Skeletal muscle satellite cell (primary cell): ENCODE measurements around the gene ANKRD33. TPM values are rescaled to one million over a fixed set of nuclear protein-coding genes. Genes with fewer than 3 reads are reported as not detected.

Experiments used
- H3K27me3 ChIP-seq: 2 replicates; pipeline ENCODE4 v1.7.0; 2013; ENCODE audit warnings: low read length; ENCODE audit not compliant: control insufficient read depth, insufficient read depth
- H3K36me3 ChIP-seq: 2 replicates; pipeline ENCODE4 v1.7.0; 2013; ENCODE audit warnings: mild to moderate bottlenecking, control low read depth, low read length; ENCODE audit not compliant: insufficient read depth
- H3K4me1 ChIP-seq: 2 replicates; pipeline ENCODE4 v1.7.0; 2013; ENCODE audit warnings: low read length; ENCODE audit not compliant: control insufficient read depth, insufficient read depth
- H3K4me2 ChIP-seq: 2 replicates; pipeline ENCODE4 v1.7.0; 2013; ENCODE audit warnings: mild to moderate bottlenecking, low read length
- H3K4me3 ChIP-seq: 2 replicates; pipeline ENCODE4 v1.7.0; 2013; ENCODE audit warnings: low read length
- H3K9ac ChIP-seq: 2 replicates; pipeline ENCODE4 v1.7.0; 2013; ENCODE audit warnings: mild to moderate bottlenecking, low read depth, low read length, moderate library complexity
- H3K9me3 ChIP-seq: replicated peaks from 2 replicates; pipeline ENCODE4 v1.7.0; 2013; ENCODE audit warnings: mild to moderate bottlenecking, control low read depth, low read length
- total RNA-seq: library from RNA; depleted of rRNA; stranded (reverse); fragments of >200 nt; gene quantifications from 2 replicates; pipeline ENCODE4 v1.2.3, GENCODE V29; 2012; rRNA removed

ANKRD33 gene
- total RNA-seq = 1.0 and 1.5 TPM in 2 replicates

- Histone ChIP-seq H3K4me2 (no peak within 1 kb of the TSS), H3K4me3 (no peak within 1 kb of the TSS), H3K27me3 (no peaks in the 10 kb centered on the region), H3K9me3 (peaks cover 6% of the 10 kb centered on the region), H3K36me3 (no peaks in the 10 kb centered on the region), H3K9ac (no peak within 1 kb of the TSS), H3K4me1 (peaks cover 12% of the 10 kb centered on the region)
Measured at GRCh38 chr12:51887476-51888315, at the start of gene ANKRD33. ANKRD33 (plus strand) TSS chr12:51888103; CDS start chr12:51888187, 84 bp downstream.

- H3K9ac ChIP-seq = no peak overlapping the region
- peaks cover 75% of the 10 kb centered on the region for H3K27me3 ChIP-seq
- H3K4me1 ChIP-seq = no peaks in the 10 kb centered on the region
- H3K9me3 ChIP-seq = no peaks in the 10 kb centered on the region
- H3K4me2 ChIP-seq = no peak overlapping the region
- no peak overlapping the region for H3K4me3 ChIP-seq
- H3K36me3 ChIP-seq = no peaks in the 10 kb centered on the region
Measured at GRCh38 chr12:51838762-51839161, 49.1 kb upstream of the ANKRD33 start.

- no peak overlapping the region for H3K4me3 ChIP-seq
- no peak overlapping the region for H3K4me2 ChIP-seq
- no peaks in the 10 kb centered on the region for H3K4me1 ChIP-seq
- no peaks in the 10 kb centered on the region for H3K36me3 ChIP-seq
- H3K9ac ChIP-seq = no peak overlapping the region
- no peaks in the 10 kb centered on the region for H3K9me3 ChIP-seq
- peaks cover 75% of the 10 kb centered on the region for H3K27me3 ChIP-seq
Measured at GRCh38 chr12:51839310-51839947, 48.5 kb upstream of the ANKRD33 start.

- Histone ChIP-seq H3K9me3 (no peaks in the 10 kb centered on the region), H3K9ac (no peak overlapping the region), H3K4me1 (no peaks in the 10 kb centered on the region), H3K4me3 (no peak overlapping the region), H3K4me2 (no peak overlapping the region), H3K27me3 (peaks cover 82% of the 10 kb centered on the region), H3K36me3 (no peaks in the 10 kb centered on the region)
Measured at GRCh38 chr12:51840966-51841365, 46.9 kb upstream of the ANKRD33 start.

- H3K4me2 ChIP-seq = no peak overlapping the region
- no peaks in the 10 kb centered on the region for H3K36me3 ChIP-seq
- peaks cover 2% of the 10 kb centered on the region for H3K4me1 ChIP-seq
- H3K27me3 ChIP-seq = peaks cover 87% of the 10 kb centered on the region
- no peak overlapping the region for H3K4me3 ChIP-seq
- no peaks in the 10 kb centered on the region for H3K9me3 ChIP-seq
- H3K9ac ChIP-seq = no peak overlapping the region
Measured at GRCh38 chr12:51841727-51842126, 46.2 kb upstream of the ANKRD33 start.

- Histone ChIP-seq H3K4me3 (no peak overlapping the region), H3K4me1 (peaks cover 14% of the 10 kb centered on the region), H3K9me3 (no peaks in the 10 kb centered on the region), H3K9ac (no peak overlapping the region), H3K27me3 (peaks cover 81% of the 10 kb centered on the region), H3K4me2 (no peak overlapping the region), H3K36me3 (no peaks in the 10 kb centered on the region)
Measured at GRCh38 chr12:51844854-51845253, 43.0 kb upstream of the ANKRD33 start.

- Histone ChIP-seq H3K9ac (no peak overlapping the region), H3K4me3 (no peak overlapping the region), H3K36me3 (no peaks in the 10 kb centered on the region), H3K27me3 (peaks cover 83% of the 10 kb centered on the region), H3K4me1 (peaks cover 14% of the 10 kb centered on the region), H3K9me3 (no peaks in the 10 kb centered on the region), H3K4me2 (no peak overlapping the region)
Measured at GRCh38 chr12:51845482-51845881, 42.4 kb upstream of the ANKRD33 start.

GRCh38 chr12:51846271-51846691, 41.6 kb upstream of the ANKRD33 start:
- H3K9ac ChIP-seq = no peak overlapping the region
- H3K27me3 ChIP-seq = peaks cover 85% of the 10 kb centered on the region

GRCh38 chr12:51846911-51847642, 40.8 kb upstream of the ANKRD33 start:
- Histone ChIP-seq H3K9ac (no peak overlapping the region), H3K4me3 (peak overlapping the region; percentile 70), H3K36me3 (no peaks in the 10 kb centered on the region), H3K27me3 (peaks cover 81% of the 10 kb centered on the region), H3K4me2 (peak overlapping the region; percentile 94), H3K9me3 (no peaks in the 10 kb centered on the region), H3K4me1 (peaks cover 14% of the 10 kb centered on the region)

More at GRCh38 chr12:51846271-51846691, 41.6 kb upstream of the ANKRD33 start:
- Histone ChIP-seq H3K4me2 (peak overlapping the region; percentile 94), H3K36me3 (no peaks in the 10 kb centered on the region), H3K9me3 (no peaks in the 10 kb centered on the region), H3K4me1 (peaks cover 14% of the 10 kb centered on the region), H3K4me3 (peak overlapping the region; percentile 70)

- no peak overlapping the region for H3K9ac ChIP-seq
- peak overlapping the region; percentile 94 for H3K4me2 ChIP-seq
- no peaks in the 10 kb centered on the region for H3K9me3 ChIP-seq
- peak overlapping the region; percentile 70 for H3K4me3 ChIP-seq
- no peaks in the 10 kb centered on the region for H3K36me3 ChIP-seq
- peaks cover 79% of the 10 kb centered on the region for H3K27me3 ChIP-seq
- peaks cover 14% of the 10 kb centered on the region for H3K4me1 ChIP-seq
Measured at GRCh38 chr12:51847643-51848325, 40.1 kb upstream of the ANKRD33 start.

- H3K4me3 ChIP-seq = peak within 1 kb of the TSS; percentile 49
- peaks cover 80% of the 10 kb centered on the region for H3K27me3 ChIP-seq
- no peak within 1 kb of the TSS for H3K9ac ChIP-seq
Measured at GRCh38 chr12:51848326-51848727, 39.6 kb upstream of the ANKRD33 start, which contains the start of gene FIGNL2. FIGNL2 (minus strand) TSS chr12:51848718; CDS start chr12:51822413, 26,305 bp downstream.

More at GRCh38 chr12:51848326-51848727, 39.6 kb upstream of the ANKRD33 start, which contains the start of gene FIGNL2:
- Histone ChIP-seq H3K9me3 (no peaks in the 10 kb centered on the region), H3K4me1 (peaks cover 14% of the 10 kb centered on the region), H3K36me3 (no peaks in the 10 kb centered on the region), H3K4me2 (peak within 1 kb of the TSS; percentile 94)
